ENCODE data around the gene ABLIM3.

ABLIM3 gene

DNA sequence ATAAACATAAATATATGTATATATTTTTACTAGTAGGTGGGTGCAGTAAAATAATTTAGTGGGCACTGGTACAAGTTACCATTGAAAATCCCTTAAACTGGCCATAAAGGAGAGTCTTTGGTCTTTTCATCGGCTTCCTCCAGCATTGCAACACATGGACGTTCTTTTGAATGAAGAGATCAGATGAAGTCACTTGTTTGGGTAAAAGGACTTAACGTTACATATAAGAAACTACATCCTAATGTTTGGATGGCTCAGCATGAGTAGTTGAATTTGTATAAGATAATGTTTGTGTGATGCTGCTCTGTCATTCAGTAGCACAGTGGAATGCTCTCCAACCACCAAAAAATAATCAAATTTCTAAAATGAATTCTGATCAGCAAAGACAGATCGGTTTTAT lies 161.9 kb downstream of the ABLIM3 start:
- no peak for ATAC-seq
- TF ChIP-seq ZFP3 (CRISPR knock-in tag; IDR thresholded peaks at IDR 0.05) (no peak), ZNF565 (CRISPR knock-in tag; conservative IDR thresholded peaks at IDR 0.05; ENCODE audit: low read depth) (no peak), CSDC2 (CRISPR knock-in tag; IDR thresholded peaks at IDR 0.05) (no peak), ISL1 (CRISPR knock-in tag; IDR thresholded peaks at IDR 0.05) (no peak), SNAI2 (CRISPR knock-in tag; IDR thresholded peaks at IDR 0.05) (no peak), TCF4 (CRISPR knock-in tag; IDR thresholded peaks at IDR 0.05; ENCODE audit: borderline replicate concordance) (no peak), ZC3H10 (CRISPR knock-in tag; IDR thresholded peaks at IDR 0.05) (no peak), PPARA (CRISPR knock-in tag; IDR thresholded peaks at IDR 0.05; ENCODE audit: borderline replicate concordance) (no peak), RARB (CRISPR knock-in tag; IDR thresholded peaks at IDR 0.05) (no peak), ZFP30 (CRISPR knock-in tag; IDR thresholded peaks at IDR 0.05) (no peak), OSR1 (CRISPR knock-in tag; IDR thresholded peaks at IDR 0.05) (no peak), GLIS3 (CRISPR knock-in tag; IDR thresholded peaks at IDR 0.05) (no peak), ESRRG (CRISPR knock-in tag; IDR thresholded peaks at IDR 0.05) (no peak), TOX (CRISPR knock-in tag; IDR thresholded peaks at IDR 0.05; ENCODE audit: borderline replicate concordance) (no peak)
- TF ChIP-seq, protein P1, sequence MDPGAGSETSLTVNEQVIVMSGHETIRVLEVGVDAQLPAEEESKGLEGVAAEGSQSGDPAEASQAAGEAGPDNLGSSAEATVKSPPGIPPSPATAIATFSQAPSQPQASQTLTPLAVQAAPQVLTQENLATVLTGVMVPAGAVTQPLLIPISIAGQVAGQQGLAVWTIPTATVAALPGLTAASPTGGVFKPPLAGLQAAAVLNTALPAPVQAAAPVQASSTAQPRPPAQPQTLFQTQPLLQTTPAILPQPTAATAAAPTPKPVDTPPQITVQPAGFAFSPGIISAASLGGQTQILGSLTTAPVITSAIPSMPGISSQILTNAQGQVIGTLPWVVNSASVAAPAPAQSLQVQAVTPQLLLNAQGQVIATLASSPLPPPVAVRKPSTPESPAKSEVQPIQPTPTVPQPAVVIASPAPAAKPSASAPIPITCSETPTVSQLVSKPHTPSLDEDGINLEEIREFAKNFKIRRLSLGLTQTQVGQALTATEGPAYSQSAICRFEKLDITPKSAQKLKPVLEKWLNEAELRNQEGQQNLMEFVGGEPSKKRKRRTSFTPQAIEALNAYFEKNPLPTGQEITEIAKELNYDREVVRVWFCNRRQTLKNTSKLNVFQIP (CRISPR knock-in tag; IDR thresholded peaks at IDR 0.05; ENCODE audit: borderline replicate concordance, low read depth), result no peak
- TF ChIP-seq, protein P2, sequence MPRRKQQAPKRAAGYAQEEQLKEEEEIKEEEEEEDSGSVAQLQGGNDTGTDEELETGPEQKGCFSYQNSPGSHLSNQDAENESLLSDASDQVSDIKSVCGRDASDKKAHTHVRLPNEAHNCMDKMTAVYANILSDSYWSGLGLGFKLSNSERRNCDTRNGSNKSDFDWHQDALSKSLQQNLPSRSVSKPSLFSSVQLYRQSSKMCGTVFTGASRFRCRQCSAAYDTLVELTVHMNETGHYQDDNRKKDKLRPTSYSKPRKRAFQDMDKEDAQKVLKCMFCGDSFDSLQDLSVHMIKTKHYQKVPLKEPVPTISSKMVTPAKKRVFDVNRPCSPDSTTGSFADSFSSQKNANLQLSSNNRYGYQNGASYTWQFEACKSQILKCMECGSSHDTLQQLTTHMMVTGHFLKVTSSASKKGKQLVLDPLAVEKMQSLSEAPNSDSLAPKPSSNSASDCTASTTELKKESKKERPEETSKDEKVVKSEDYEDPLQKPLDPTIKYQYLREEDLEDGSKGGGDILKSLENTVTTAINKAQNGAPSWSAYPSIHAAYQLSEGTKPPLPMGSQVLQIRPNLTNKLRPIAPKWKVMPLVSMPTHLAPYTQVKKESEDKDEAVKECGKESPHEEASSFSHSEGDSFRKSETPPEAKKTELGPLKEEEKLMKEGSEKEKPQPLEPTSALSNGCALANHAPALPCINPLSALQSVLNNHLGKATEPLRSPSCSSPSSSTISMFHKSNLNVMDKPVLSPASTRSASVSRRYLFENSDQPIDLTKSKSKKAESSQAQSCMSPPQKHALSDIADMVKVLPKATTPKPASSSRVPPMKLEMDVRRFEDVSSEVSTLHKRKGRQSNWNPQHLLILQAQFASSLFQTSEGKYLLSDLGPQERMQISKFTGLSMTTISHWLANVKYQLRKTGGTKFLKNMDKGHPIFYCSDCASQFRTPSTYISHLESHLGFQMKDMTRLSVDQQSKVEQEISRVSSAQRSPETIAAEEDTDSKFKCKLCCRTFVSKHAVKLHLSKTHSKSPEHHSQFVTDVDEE (CRISPR knock-in tag; IDR thresholded peaks at IDR 0.05), result no peak
- TF ChIP-seq, protein P3, sequence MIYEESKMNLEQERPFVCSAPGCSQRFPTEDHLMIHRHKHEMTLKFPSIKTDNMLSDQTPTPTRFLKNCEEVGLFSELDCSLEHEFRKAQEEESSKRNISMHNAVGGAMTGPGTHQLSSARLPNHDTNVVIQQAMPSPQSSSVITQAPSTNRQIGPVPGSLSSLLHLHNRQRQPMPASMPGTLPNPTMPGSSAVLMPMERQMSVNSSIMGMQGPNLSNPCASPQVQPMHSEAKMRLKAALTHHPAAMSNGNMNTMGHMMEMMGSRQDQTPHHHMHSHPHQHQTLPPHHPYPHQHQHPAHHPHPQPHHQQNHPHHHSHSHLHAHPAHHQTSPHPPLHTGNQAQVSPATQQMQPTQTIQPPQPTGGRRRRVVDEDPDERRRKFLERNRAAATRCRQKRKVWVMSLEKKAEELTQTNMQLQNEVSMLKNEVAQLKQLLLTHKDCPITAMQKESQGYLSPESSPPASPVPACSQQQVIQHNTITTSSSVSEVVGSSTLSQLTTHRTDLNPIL (CRISPR knock-in tag; IDR thresholded peaks at IDR 0.05; ENCODE audit: low read depth), result no peak
- TF ChIP-seq, protein P4, sequence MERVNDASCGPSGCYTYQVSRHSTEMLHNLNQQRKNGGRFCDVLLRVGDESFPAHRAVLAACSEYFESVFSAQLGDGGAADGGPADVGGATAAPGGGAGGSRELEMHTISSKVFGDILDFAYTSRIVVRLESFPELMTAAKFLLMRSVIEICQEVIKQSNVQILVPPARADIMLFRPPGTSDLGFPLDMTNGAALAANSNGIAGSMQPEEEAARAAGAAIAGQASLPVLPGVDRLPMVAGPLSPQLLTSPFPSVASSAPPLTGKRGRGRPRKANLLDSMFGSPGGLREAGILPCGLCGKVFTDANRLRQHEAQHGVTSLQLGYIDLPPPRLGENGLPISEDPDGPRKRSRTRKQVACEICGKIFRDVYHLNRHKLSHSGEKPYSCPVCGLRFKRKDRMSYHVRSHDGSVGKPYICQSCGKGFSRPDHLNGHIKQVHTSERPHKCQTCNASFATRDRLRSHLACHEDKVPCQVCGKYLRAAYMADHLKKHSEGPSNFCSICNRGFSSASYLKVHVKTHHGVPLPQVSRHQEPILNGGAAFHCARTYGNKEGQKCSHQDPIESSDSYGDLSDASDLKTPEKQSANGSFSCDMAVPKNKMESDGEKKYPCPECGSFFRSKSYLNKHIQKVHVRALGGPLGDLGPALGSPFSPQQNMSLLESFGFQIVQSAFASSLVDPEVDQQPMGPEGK (CRISPR knock-in tag; IDR thresholded peaks at IDR 0.05; ENCODE audit: borderline replicate concordance), result no peak

DNA sequence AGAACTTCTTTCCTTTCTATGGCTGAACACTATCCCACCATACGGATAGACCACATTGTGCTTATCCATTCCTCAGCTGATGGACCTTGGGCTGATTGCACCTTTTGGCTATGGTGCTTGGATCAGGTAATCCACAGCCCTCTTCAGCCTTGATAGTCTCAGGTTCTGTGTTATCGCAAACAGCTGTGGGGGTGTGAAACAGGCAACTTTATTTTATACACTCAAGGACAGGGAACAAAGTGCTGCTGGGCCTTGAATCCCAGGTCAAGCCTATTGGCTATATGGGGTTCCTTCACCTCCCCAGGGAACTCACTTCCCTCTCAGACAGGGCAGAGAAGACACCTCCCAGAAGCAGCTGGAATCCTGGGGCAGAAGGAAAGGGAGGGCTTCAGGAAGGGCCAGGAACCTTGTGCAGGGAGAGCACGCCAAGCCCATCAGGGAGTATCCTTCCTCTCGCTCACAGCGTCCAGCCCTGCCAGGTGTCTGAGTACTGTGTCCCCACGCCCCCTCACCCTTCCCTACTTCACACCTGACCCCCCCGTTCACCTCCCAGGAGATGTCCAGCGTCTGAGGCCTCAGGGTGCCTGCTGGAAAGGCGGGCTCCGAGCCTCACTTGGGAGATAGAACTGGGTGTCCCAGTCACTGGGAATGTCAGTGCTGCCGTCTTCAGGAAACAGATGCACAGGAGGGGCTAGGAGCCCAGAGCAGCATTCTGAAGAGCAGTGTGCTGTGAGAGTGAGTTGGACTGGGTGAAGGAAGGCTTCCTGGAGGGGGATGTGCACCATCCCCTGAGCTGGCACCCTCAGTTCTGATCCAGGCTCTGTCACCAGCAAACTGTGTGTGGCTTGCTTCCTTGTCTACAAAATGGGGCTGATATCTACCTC lies 163.1 kb downstream of the ABLIM3 start:
- no peak for ATAC-seq
- TF ChIP-seq ISL1 (CRISPR knock-in tag; IDR thresholded peaks at IDR 0.05) (no peak), ESRRG (CRISPR knock-in tag; IDR thresholded peaks at IDR 0.05) (no peak)

DNA sequence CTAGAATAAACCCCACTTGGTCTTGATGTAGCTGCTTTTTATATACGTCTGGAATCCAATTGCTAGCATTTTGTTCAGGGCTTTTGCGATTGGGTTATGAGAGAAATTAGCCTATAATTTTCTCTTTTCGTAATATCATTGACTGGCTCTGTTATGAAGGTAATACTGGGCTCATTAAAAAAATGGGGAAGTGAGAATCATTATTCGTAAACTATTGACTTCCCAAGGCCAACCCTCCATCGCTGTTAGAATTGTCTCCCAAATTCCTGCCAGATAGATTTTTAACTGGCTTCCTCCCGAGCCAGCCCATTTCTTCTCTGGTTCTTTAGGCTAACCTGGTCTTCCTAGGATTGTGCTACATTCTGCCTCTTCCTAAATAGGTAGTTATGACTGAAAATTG lies 168.1 kb downstream of the ABLIM3 start:
- TF ChIP-seq, protein P4 (CRISPR knock-in tag; IDR thresholded peaks at IDR 0.05; ENCODE audit: borderline replicate concordance), result no peak
- no peak for TF ChIP-seq ZNF565 (CRISPR knock-in tag; conservative IDR thresholded peaks at IDR 0.05; ENCODE audit: low read depth)
- no peak for TF ChIP-seq SNAI2 (CRISPR knock-in tag; IDR thresholded peaks at IDR 0.05)
- TF ChIP-seq, protein P3 (CRISPR knock-in tag; IDR thresholded peaks at IDR 0.05; ENCODE audit: low read depth), result no peak
- TF ChIP-seq OSR1 (CRISPR knock-in tag; IDR thresholded peaks at IDR 0.05), result no peak
- no peak for TF ChIP-seq TOX (CRISPR knock-in tag; IDR thresholded peaks at IDR 0.05; ENCODE audit: borderline replicate concordance)
- no peak for TF ChIP-seq RARB (CRISPR knock-in tag; IDR thresholded peaks at IDR 0.05)
- no peak for TF ChIP-seq ESRRG (CRISPR knock-in tag; IDR thresholded peaks at IDR 0.05)
- no peak for TF ChIP-seq ARNTL (CRISPR knock-in tag; IDR thresholded peaks at IDR 0.05; ENCODE audit: borderline replicate concordance, low read depth)
- TF ChIP-seq, protein P1 (CRISPR knock-in tag; IDR thresholded peaks at IDR 0.05; ENCODE audit: borderline replicate concordance, low read depth), result no peak
- TF ChIP-seq ZC3H10 (CRISPR knock-in tag; IDR thresholded peaks at IDR 0.05), result no peak
- TF ChIP-seq, protein P2 (CRISPR knock-in tag; IDR thresholded peaks at IDR 0.05), result no peak
- no peak for ATAC-seq

Measured in SK-N-SH treated with all-trans-retinoic acid at 6 μM for 48 hours (cell line).